ENCODE measurements around the gene PDZD11.
"Not testable (repeated sequence)": the region's sequence is repeated elsewhere in the genome, so short reads cannot be mapped to it uniquely, and the experiment has no call there.

DNA sequence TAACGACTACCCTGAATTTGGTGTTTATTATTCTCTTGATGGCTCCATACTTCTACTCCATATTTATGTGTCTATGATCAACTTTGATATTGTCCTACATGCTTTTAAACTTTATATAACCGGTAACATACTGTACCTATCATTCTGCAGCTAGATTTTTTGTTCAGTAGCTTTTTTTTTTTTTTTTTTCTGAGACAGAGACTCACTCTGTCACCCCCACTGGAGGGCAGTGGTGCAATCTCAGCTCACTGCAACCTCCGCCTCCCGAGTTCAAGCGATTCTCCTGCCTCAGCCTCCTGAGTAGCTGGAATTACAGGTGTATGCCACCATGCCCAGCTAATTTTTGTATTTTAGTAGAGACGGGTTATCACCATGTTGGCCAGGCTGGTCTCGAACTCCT is 15.7 kb downstream of the PDZD11 start:
- TF ChIP-seq CTCF (tag by site-specific recombination; IDR thresholded peaks at IDR 0.05); ZNF175 (tag by site-specific recombination; IDR thresholded peaks at IDR 0.05); YY1 (tag by site-specific recombination; IDR thresholded peaks at IDR 0.05); ZNF114 (tag by site-specific recombination; IDR thresholded peaks at IDR 0.05); ZNF10 (tag by site-specific recombination; IDR thresholded peaks at IDR 0.05); ZBTB17 (tag by site-specific recombination; IDR thresholded peaks at IDR 0.05); ZNF274 (IDR thresholded peaks at IDR 0.05; ENCODE audit: low read length); ZNF274 (tag by site-specific recombination; IDR thresholded peaks at IDR 0.05; ENCODE audit: borderline replicate concordance); ZNF211 (tag by site-specific recombination; IDR thresholded peaks at IDR 0.05; ENCODE audit: low read depth); GLI2 (tag by site-specific recombination; IDR thresholded peaks at IDR 0.05; ENCODE audit: borderline replicate concordance, low read depth): not testable (repeated sequence)
- TF ChIP-seq, protein P1, sequence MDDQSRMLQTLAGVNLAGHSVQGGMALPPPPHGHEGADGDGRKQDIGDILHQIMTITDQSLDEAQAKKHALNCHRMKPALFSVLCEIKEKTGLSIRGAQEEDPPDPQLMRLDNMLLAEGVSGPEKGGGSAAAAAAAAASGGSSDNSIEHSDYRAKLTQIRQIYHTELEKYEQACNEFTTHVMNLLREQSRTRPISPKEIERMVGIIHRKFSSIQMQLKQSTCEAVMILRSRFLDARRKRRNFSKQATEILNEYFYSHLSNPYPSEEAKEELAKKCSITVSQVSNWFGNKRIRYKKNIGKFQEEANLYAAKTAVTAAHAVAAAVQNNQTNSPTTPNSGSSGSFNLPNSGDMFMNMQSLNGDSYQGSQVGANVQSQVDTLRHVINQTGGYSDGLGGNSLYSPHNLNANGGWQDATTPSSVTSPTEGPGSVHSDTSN (CRISPR knock-in tag; IDR thresholded peaks at IDR 0.05): not testable (repeated sequence)
